WTC11 (cell line): Measurements from ENCODE around the gene PHF12.

Experiments used
- ATF3 ChIP-seq: sonication (generic); formaldehyde crosslinking; conservative IDR thresholded peaks from 2 replicates; pipeline ENCODE4 v1.8.1; 2022; ENCODE audit warnings: mild to moderate bottlenecking, missing genetic modification reagents
- CTCF ChIP-seq: fragments of 200-600 bp; IDR thresholded peaks from 2 replicates; pipeline ENCODE4 v1.8.0; 2022; ENCODE audit warnings: antibody characterized with exemption
- E2F1 ChIP-seq: sonication (generic); formaldehyde crosslinking; IDR thresholded peaks from 2 replicates; pipeline ENCODE4 v1.8.0; 2022; ENCODE audit warnings: mild to moderate bottlenecking, missing genetic modification reagents
- MAX ChIP-seq: sonication (generic); formaldehyde crosslinking; IDR thresholded peaks from 2 replicates; pipeline ENCODE4 v1.8.0; 2022; ENCODE audit warnings: mild to moderate bottlenecking, missing genetic modification reagents

GRCh38 chr17:28908640-28909167, 42.6 kb downstream of the PHF12 start:
- no peak for TF ChIP-seq ATF3 (CRISPR knock-in tag)
- TF ChIP-seq CTCF: no peak
- no peak for TF ChIP-seq MAX (CRISPR knock-in tag)
- no peak for TF ChIP-seq E2F1 (CRISPR knock-in tag)
